ENCODE results near the gene KIF6.

The KIF6 gene

DNA sequence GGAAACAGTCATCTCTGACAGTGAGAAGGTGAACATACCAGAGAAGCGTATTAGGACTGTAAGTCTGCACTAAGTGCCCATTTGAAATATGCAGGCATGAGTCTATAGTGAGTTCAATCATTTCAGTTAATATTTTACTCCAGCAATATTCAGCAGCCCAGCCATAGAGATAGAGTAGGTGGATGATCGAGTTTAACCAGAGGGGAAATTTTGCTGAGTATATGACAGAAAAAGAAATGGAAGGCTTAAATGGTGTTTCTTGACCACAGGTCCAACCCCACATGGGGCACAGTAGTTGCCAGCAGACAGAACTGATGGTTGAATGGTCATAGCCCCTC lies 39.8 kb downstream of the KIF6 start:
- no peak overlapping the region for H2AFZ ChIP-seq (ENCODE audit: low read length)
- no peak overlapping the region for H3K4me3 ChIP-seq (ENCODE audit: low read depth, low read length, poor library complexity, severe bottlenecking)
- H3F3A ChIP-seq (ENCODE audit: insufficient read depth, low read length), result no peaks in the 10 kb centered on the region
- no peaks in the 10 kb centered on the region for H3K9me3 ChIP-seq (ENCODE audit: low read length)
- H3K4me1 ChIP-seq (ENCODE audit: insufficient read depth, low read length, severe bottlenecking), result no peaks in the 10 kb centered on the region
- no peaks in the 10 kb centered on the region for H4K20me1 ChIP-seq (ENCODE audit: insufficient read depth, low read length)
- no peak overlapping the region for H3K9ac ChIP-seq (ENCODE audit: low read length)
- no peaks in the 10 kb centered on the region for H3K27me3 ChIP-seq (ENCODE audit: insufficient read depth, low read length)
- no peak overlapping the region for H3K4me2 ChIP-seq (ENCODE audit: low read length)
- H3K79me2 ChIP-seq (ENCODE audit: insufficient read depth, low read length), result no peaks in the 10 kb centered on the region
- H3K27ac ChIP-seq (ENCODE audit: low read depth, low read length, poor library complexity, severe bottlenecking), result no peak overlapping the region
- TF ChIP-seq EZH2 (IDR thresholded peaks at IDR 0.05; ENCODE audit: borderline replicate concordance, low read length), result no peak
- TF ChIP-seq, protein P1, sequence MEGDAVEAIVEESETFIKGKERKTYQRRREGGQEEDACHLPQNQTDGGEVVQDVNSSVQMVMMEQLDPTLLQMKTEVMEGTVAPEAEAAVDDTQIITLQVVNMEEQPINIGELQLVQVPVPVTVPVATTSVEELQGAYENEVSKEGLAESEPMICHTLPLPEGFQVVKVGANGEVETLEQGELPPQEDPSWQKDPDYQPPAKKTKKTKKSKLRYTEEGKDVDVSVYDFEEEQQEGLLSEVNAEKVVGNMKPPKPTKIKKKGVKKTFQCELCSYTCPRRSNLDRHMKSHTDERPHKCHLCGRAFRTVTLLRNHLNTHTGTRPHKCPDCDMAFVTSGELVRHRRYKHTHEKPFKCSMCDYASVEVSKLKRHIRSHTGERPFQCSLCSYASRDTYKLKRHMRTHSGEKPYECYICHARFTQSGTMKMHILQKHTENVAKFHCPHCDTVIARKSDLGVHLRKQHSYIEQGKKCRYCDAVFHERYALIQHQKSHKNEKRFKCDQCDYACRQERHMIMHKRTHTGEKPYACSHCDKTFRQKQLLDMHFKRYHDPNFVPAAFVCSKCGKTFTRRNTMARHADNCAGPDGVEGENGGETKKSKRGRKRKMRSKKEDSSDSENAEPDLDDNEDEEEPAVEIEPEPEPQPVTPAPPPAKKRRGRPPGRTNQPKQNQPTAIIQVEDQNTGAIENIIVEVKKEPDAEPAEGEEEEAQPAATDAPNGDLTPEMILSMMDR (IDR thresholded peaks at IDR 0.05; ENCODE audit: low read length), result no peak
- no peaks in the 10 kb centered on the region for H3K36me3 ChIP-seq (ENCODE audit: insufficient read depth, low read length)
- H3K9me2 ChIP-seq (ENCODE audit: low read depth, low read length), result no peaks in the 10 kb centered on the region

DNA sequence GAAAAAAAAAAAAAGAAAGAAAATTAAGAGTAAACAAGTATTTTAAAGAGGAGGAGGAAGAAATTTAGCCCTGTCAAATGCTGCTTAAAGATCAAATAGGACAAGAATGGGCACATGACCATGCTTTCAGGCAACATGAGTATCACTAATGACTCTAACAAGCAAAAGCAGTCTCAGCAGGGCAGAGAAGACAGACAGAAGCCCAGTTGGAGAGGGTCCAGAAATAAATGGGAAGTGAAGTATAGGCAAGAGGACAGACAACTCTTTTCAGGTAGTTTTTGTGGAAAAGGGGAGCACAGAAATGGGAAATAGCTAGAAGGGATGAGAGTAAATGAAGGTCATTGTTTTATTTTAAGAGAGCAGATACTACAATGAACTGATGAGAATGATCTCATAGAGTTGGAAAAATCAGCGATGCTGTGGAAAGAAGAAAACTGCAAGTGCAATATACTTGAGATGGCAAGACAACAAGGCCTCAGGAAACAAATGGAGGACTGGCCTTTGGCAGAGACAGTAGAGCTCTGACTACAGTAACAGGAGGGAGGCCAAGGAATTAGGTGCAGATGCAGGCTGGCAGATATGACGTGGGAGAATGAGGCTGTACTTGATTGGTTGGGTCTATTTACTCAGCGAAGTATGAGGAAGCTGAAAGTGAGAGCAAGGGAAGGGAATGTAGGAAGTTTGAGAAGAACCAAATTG lies 40.3 kb downstream of the KIF6 start:
- TF ChIP-seq EZH2 (IDR thresholded peaks at IDR 0.05; ENCODE audit: borderline replicate concordance, low read length), result no peak
- TF ChIP-seq, protein P1 (IDR thresholded peaks at IDR 0.05; ENCODE audit: low read length), result no peak
- Histone ChIP-seq H2AFZ (ENCODE audit: low read length) (no peak overlapping the region), H3F3A (ENCODE audit: insufficient read depth, low read length) (no peaks in the 10 kb centered on the region), H3K27ac (ENCODE audit: low read depth, low read length, poor library complexity, severe bottlenecking) (no peak overlapping the region), H3K4me3 (ENCODE audit: low read depth, low read length, poor library complexity, severe bottlenecking) (no peak overlapping the region), H3K27me3 (ENCODE audit: insufficient read depth, low read length) (no peaks in the 10 kb centered on the region), H3K36me3 (ENCODE audit: insufficient read depth, low read length) (no peaks in the 10 kb centered on the region), H3K4me2 (ENCODE audit: low read length) (no peak overlapping the region), H3K79me2 (ENCODE audit: insufficient read depth, low read length) (no peaks in the 10 kb centered on the region), H3K9me3 (ENCODE audit: low read length) (no peaks in the 10 kb centered on the region), H3K4me1 (ENCODE audit: insufficient read depth, low read length, severe bottlenecking) (no peaks in the 10 kb centered on the region), H3K9me2 (ENCODE audit: low read depth, low read length) (no peaks in the 10 kb centered on the region), H3K9ac (ENCODE audit: low read length) (no peak overlapping the region), H4K20me1 (ENCODE audit: insufficient read depth, low read length) (no peaks in the 10 kb centered on the region)

DNA sequence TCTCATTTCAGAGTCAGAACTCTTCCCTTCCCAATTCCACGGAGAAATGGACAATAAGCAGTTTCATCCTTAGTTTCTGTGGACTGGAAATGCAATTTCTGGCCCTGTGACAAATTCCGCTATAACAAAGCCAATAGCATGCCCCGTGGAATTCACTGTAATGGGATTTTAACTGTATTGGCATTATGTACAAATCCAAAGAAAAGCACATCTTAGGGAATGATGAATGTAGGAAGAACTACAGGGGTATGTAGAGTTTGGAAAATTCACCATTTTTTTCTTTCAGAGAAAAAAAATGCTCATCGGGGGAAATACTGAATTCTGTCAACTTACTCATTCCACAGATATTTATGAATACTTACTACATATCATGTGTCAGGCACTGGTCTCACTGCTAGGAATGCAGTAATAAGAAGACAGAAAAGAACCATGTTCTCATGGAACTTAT lies 43.5 kb downstream of the KIF6 start:
- Histone ChIP-seq H3K27me3 (ENCODE audit: insufficient read depth, low read length) (no peaks in the 10 kb centered on the region), H3K4me3 (ENCODE audit: low read depth, low read length, poor library complexity, severe bottlenecking) (no peak overlapping the region), H4K20me1 (ENCODE audit: insufficient read depth, low read length) (no peaks in the 10 kb centered on the region), H3K79me2 (ENCODE audit: insufficient read depth, low read length) (no peaks in the 10 kb centered on the region), H3F3A (ENCODE audit: insufficient read depth, low read length) (no peaks in the 10 kb centered on the region), H3K4me2 (ENCODE audit: low read length) (no peak overlapping the region), H2AFZ (ENCODE audit: low read length) (no peak overlapping the region), H3K27ac (ENCODE audit: low read depth, low read length, poor library complexity, severe bottlenecking) (no peak overlapping the region), H3K36me3 (ENCODE audit: insufficient read depth, low read length) (no peaks in the 10 kb centered on the region), H3K9ac (ENCODE audit: low read length) (no peak overlapping the region), H3K4me1 (ENCODE audit: insufficient read depth, low read length, severe bottlenecking) (no peaks in the 10 kb centered on the region), H3K9me2 (ENCODE audit: low read depth, low read length) (no peaks in the 10 kb centered on the region), H3K9me3 (ENCODE audit: low read length) (no peaks in the 10 kb centered on the region)
- TF ChIP-seq, protein P1 (IDR thresholded peaks at IDR 0.05; ENCODE audit: low read length), result no peak
- no peak for TF ChIP-seq EZH2 (IDR thresholded peaks at IDR 0.05; ENCODE audit: borderline replicate concordance, low read length)

Data from OCI-LY1 (cell line).